CD4-positive, CD25-positive, alpha-beta regulatory T cell (primary cell): ENCODE data around the gene ZNF41. TPM values are rescaled to one million over a fixed set of nuclear protein-coding genes. Genes with fewer than 3 reads are reported as not detected.

Experiments used
- ATAC-seq, 2 donors: fragments of 150-1000 bp; cut with Tn5 transposase; one replicate each; pipeline ENCODE4 v1.10.0; 2021; ENCODE audit warnings: low read depth in 2 of 2, moderate number of reproducible peaks in 2 of 2, moderate library complexity in 1 of 2
- DNase-seq, 3 donors: peaks; one replicate each; pipeline versions ENCODE4 v3.0.0 to v3.0.0-alpha.2; 2012 to 2022; ENCODE audit warnings: mixed read lengths in 1 of 3
- H3K27ac ChIP-seq: one replicate; pipeline ENCODE4 v1.7.0; 2013; ENCODE audit warnings: mild to moderate bottlenecking, low read length; ENCODE audit not compliant: insufficient read depth, poor library complexity, severe bottlenecking
- H3K27me3 ChIP-seq: one replicate; pipeline ENCODE4 v1.7.0; 2013; ENCODE audit warnings: low read length; ENCODE audit not compliant: control insufficient read depth, insufficient read depth
- H3K36me3 ChIP-seq: one replicate; pipeline ENCODE4 v1.7.0; 2013; ENCODE audit warnings: mild to moderate bottlenecking, low read length, moderate library complexity; ENCODE audit not compliant: control insufficient read depth, insufficient read depth
- H3K4me1 ChIP-seq: 2 replicates; pipeline ENCODE4 v1.7.0; 2013; ENCODE audit warnings: mild to moderate bottlenecking, low read length; ENCODE audit not compliant: insufficient read depth, control insufficient read depth, poor library complexity, severe bottlenecking
- H3K4me3 ChIP-seq: one replicate; pipeline ENCODE4 v1.7.0; 2013; ENCODE audit warnings: low read depth, mild to moderate bottlenecking, low read length, moderate library complexity
- H3K9me3 ChIP-seq, 2 experiments: 1 replicate in 1 of 2; 2 replicates in 1 of 2; pipeline ENCODE4 v1.7.0; 2013; ENCODE audit warnings: low read length in 2 of 2, mild to moderate bottlenecking in 1 of 2, moderate library complexity in 1 of 2; ENCODE audit not compliant: control insufficient read depth in 2 of 2
- H3K27ac Mint-ChIP-seq, 3 donors: one replicate each; pipeline ENCODE4 v1.8.0; 2020 to 2022; ENCODE audit warnings: mild to moderate bottlenecking in 3 of 3, mixed read lengths in 3 of 3, moderate library complexity in 2 of 3
- H3K27me3 Mint-ChIP-seq: one replicate; pipeline ENCODE4 v1.8.0; 2022; ENCODE audit warnings: mild to moderate bottlenecking, mixed read lengths
- H3K36me3 Mint-ChIP-seq: one replicate; pipeline ENCODE4 v1.8.0; 2020; ENCODE audit warnings: mixed read lengths
- H3K4me1 Mint-ChIP-seq, 4 donors: one replicate each; pipeline ENCODE4 v1.8.0; 2020 to 2022; ENCODE audit warnings: mixed read lengths in 4 of 4, mild to moderate bottlenecking in 1 of 4
- H3K4me3 Mint-ChIP-seq, 4 donors: one replicate each; pipeline ENCODE4 v1.8.0; 2020 to 2022; ENCODE audit warnings: mild to moderate bottlenecking in 4 of 4, mixed read lengths in 4 of 4, moderate library complexity in 3 of 4
- H3K9me3 Mint-ChIP-seq, 7 donors: one replicate each; pipeline ENCODE4 v1.8.0; 2020 to 2022; ENCODE audit warnings: mixed read lengths in 7 of 7, mild to moderate bottlenecking in 3 of 7, moderate library complexity in 2 of 7
- polyA plus RNA-seq, 4 donors: library from polyadenylated mRNA; unstranded; fragments of 300-500 nt; fragmentation: Illumina TruSeq; gene quantifications; one replicate each; pipeline ENCODE4 v1.2.3, GENCODE V29; 2021
- total RNA-seq: library from RNA; stranded (reverse); gene quantifications from one replicate; pipeline ENCODE4 v1.2.3, GENCODE V29; 2022

ZNF41 gene
- total and polyA plus RNA-seq, 5 donors from 2014 or later: 4.9 to 9.3 (median 6.4) TPM

DNA sequence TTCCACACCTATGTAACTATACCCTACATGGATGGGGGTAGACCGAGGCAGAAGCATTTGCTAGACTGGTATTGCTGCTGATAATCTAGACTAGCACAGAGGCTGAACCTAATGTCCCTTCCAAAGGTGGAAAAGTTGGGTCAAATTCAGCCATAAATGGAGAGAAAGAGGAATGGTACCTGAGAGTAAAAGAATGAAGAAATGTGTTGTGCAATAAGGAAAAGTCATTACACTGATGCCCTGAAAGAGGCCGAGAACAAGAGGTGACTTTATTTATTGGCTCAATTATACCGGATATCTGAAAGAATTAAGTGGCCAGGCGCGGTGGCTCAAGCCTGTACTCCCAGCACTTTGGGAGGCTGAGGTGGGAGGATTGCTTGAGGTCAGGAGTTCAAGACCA is 52.1 kb downstream of the ZNF41 start:
- Histone ChIP-seq H3K9me3 (no peaks in the 10 kb centered on the region), H3K4me3 (no peak overlapping the region), H3K27me3 (no peaks in the 10 kb centered on the region), H3K36me3 (no peaks in the 10 kb centered on the region), H3K4me1 (no peaks in the 10 kb centered on the region), H3K27ac (no peak overlapping the region)
- H3K27me3 Mint-ChIP-seq: no peaks in the 10 kb centered on the region
- no peak for ATAC-seq
- no peak overlapping the region for H3K27ac Mint-ChIP-seq
- no peaks in the 10 kb centered on the region for H3K4me1 Mint-ChIP-seq
- no peaks in the 10 kb centered on the region for H3K36me3 Mint-ChIP-seq
- DNase-seq: no peak
- peaks cover 0 to 4% (median 1%) of the 10 kb centered on the region in 7 donors for H3K9me3 Mint-ChIP-seq
- H3K4me3 Mint-ChIP-seq: no peak overlapping the region

DNA sequence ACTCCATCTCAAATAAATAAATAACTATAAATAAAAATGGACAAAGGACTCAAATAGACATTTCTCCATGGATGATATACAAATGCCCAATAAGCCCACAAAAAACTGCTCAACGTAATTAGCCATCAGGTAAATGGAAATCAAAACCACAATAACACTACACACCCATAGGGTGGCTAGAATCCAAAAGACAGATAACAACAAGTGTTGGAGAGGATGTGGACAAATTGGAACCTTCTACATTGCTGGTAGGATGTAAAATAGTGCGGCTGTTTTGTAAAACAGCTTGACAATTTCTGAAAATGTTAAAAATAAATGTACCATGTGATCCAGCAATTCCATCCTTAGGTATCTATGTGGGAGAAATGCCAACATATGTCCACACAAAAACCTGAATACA is 60.6 kb downstream of the ZNF41 start:
- H3K4me3 Mint-ChIP-seq: no peak overlapping the region
- DNase-seq (no peak), ATAC-seq (no peak)
- H3K9me3 Mint-ChIP-seq: peaks cover 0 to 13% (median 6%) of the 10 kb centered on the region in 7 donors
- Histone ChIP-seq H3K4me1 (no peaks in the 10 kb centered on the region), H3K27me3 (no peaks in the 10 kb centered on the region), H3K4me3 (no peak overlapping the region), H3K36me3 (no peaks in the 10 kb centered on the region), H3K9me3 (peaks cover 0 to 2% of the 10 kb centered on the region in 2 experiments), H3K27ac (no peak overlapping the region)
- no peaks in the 10 kb centered on the region for H3K27me3 Mint-ChIP-seq
- H3K27ac Mint-ChIP-seq: no peak overlapping the region
- no peaks in the 10 kb centered on the region for H3K4me1 Mint-ChIP-seq
- peaks cover 4% of the 10 kb centered on the region for H3K36me3 Mint-ChIP-seq

DNA sequence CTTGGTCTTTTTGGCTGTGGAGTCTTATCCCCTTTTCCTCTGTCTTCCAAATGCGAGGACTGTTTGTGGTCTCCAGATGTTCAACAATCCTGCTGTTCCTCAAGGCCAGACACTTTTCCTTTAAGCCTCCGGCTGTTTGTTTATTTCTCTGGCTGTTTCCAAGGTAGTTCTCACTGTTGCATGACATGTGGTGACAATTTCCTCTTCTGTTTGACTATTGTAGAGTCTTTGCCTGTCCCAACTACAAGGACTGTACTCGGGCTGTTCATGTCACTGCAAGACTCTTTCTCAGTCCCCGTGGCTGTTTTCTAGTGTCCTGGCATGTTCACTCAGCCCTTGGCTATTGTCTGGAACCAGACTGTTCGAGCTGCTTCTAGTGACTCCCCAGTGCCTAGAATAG is 62.1 kb downstream of the ZNF41 start:
- no peaks in the 10 kb centered on the region for H3K27me3 Mint-ChIP-seq

DNA sequence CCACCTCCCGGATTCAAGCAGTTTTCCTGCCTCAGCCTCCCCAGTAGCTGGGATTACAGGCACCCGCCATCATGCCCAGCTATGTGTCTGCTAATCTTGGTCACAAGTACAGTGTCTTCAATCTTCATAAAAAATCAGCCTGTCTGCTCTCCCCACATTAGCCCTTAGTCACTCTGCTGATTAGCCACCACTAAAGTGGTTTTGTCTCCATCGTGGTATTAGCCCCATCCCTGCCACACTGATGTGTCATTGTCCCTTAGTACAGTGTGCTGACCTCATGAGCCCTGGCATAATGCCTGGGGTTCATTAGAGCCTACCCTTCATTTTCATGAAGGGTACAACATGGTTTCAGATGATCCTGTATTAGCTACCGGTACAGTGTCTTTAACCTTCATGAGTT is 62.8 kb downstream of the ZNF41 start:
- DNase-seq: no peak
- no peaks in the 10 kb centered on the region for H3K27me3 ChIP-seq
- no peaks in the 10 kb centered on the region for H3K36me3 ChIP-seq
- Mint-ChIP-seq H3K4me1 (no peaks in the 10 kb centered on the region), H3K27ac (no peak overlapping the region), H3K4me3 (no peak overlapping the region), H3K36me3 (peaks cover 4% of the 10 kb centered on the region), H3K27me3 (no peaks in the 10 kb centered on the region), H3K9me3 (peaks cover 0 to 23% (median 3%) of the 10 kb centered on the region in 7 donors)
- H3K9me3 ChIP-seq: peaks cover under 1 to 2% of the 10 kb centered on the region in 2 experiments
- ATAC-seq: no peak
- H3K27ac ChIP-seq: no peak overlapping the region
- H3K4me3 ChIP-seq: no peak overlapping the region
- H3K4me1 ChIP-seq: no peaks in the 10 kb centered on the region

More for the DNA sequence above, 62.1 kb downstream of the ZNF41 start:
- Histone ChIP-seq H3K27ac (no peak overlapping the region), H3K4me3 (no peak overlapping the region), H3K4me1 (no peaks in the 10 kb centered on the region), H3K9me3 (peaks cover 0 to 2% of the 10 kb centered on the region in 2 experiments), H3K27me3 (no peaks in the 10 kb centered on the region), H3K36me3 (no peaks in the 10 kb centered on the region)
- H3K27ac Mint-ChIP-seq: no peak overlapping the region
- no peak overlapping the region for H3K4me3 Mint-ChIP-seq
- DNase-seq: no peak
- peaks cover 4% of the 10 kb centered on the region for H3K36me3 Mint-ChIP-seq
- no peak for ATAC-seq
- no peaks in the 10 kb centered on the region for H3K4me1 Mint-ChIP-seq
- H3K9me3 Mint-ChIP-seq: peaks cover 0 to 21% (median 5%) of the 10 kb centered on the region in 7 donors

DNA sequence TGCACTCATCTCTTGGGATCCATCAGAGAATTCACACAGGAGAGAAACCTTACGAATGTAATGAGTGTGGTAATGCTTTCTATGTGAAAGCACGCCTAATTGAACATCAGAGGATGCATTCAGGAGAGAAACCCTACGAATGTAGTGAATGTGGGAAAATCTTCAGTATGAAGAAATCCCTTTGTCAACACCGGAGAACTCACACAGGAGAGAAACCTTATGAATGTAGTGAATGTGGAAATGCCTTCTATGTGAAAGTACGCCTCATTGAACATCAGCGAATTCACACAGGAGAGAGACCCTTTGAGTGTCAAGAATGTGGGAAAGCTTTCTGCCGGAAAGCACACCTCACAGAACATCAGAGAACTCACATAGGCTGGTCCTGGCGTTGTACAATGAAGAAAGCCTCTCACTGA is 69.8 kb downstream of the ZNF41 start:
- Mint-ChIP-seq H3K4me3 (no peak overlapping the region), H3K27me3 (no peaks in the 10 kb centered on the region), H3K9me3 (peaks cover 0 to 53% (median 8%) of the 10 kb centered on the region in 7 donors), H3K36me3 (peaks cover 22% of the 10 kb centered on the region), H3K4me1 (no peaks in the 10 kb centered on the region), H3K27ac (no peak overlapping the region)
- no peak overlapping the region for H3K4me3 ChIP-seq
- no peaks in the 10 kb centered on the region for H3K36me3 ChIP-seq
- H3K4me1 ChIP-seq: no peaks in the 10 kb centered on the region
- peak in 1 of 3 donors; percentile 1 for DNase-seq
- H3K27me3 ChIP-seq: no peaks in the 10 kb centered on the region
- no peak overlapping the region for H3K27ac ChIP-seq
- ATAC-seq: no peak
- peaks cover 26 to 34% of the 10 kb centered on the region in 2 experiments for H3K9me3 ChIP-seq

Other genes with a start within 250 kb of the ZNF41 start
- 0.17 TPM for gene ZNF157, start 112.6 kb downstream of the ZNF41 start, total RNA-seq
- under 1 TPM in 3 of 4 donors, not detected in 1; 0.17 to 0.91 (median 0.46) TPM for gene ZNF157, start 112.6 kb downstream of the ZNF41 start, polyA plus RNA-seq
- 128 TPM for gene ARAF, start 78.0 kb upstream of the ZNF41 start, total RNA-seq
- gene ARAF, start 78.0 kb upstream of the ZNF41 start, polyA plus RNA-seq: 10 to 100 TPM; 56.4 to 68.7 (median 64.0) TPM
- gene TIMP1, start 99.2 kb upstream of the ZNF41 start, total RNA-seq: 31.8 TPM
- 100 to 1,000 TPM in 3 of 4 donors, 10 to 100 TPM in 1; 65.2 to 133 (median 112) TPM for gene TIMP1, start 99.2 kb upstream of the ZNF41 start, polyA plus RNA-seq
- not detected for gene SYN1, start 136.6 kb upstream of the ZNF41 start, total RNA-seq
- under 1 TPM in 2 of 4 donors, not detected in 2; 0.18 to 0.34 TPM for gene SYN1, start 136.6 kb upstream of the ZNF41 start, polyA plus RNA-seq
- gene CFP, start 146.7 kb upstream of the ZNF41 start, total RNA-seq: 13.9 TPM
- gene CFP, start 146.7 kb upstream of the ZNF41 start, polyA plus RNA-seq: 10 to 100 TPM in 3 of 4 donors, 1 to 10 TPM in 1; 6.2 to 18.7 (median 11.2) TPM
- gene ELK1, start 167.3 kb upstream of the ZNF41 start, total RNA-seq: 27.3 TPM
- 10 to 100 TPM; 18.8 to 20.4 (median 19.8) TPM for gene ELK1, start 167.3 kb upstream of the ZNF41 start, polyA plus RNA-seq
- 140 TPM for gene UXT, start 176.0 kb upstream of the ZNF41 start, total RNA-seq
- 100 to 1,000 TPM; 326 to 416 (median 357) TPM for gene UXT, start 176.0 kb upstream of the ZNF41 start, polyA plus RNA-seq